Cardiac muscle cell (in vitro differentiated cells and primary cell): ENCODE measurements around the gene EFCAB6. TPM values are rescaled to one million over a fixed set of nuclear protein-coding genes. Genes with fewer than 3 reads are reported as not detected.

Experiments
- DNase-seq, 2 donors: peaks; one replicate each; pipeline versions ENCODE4 v3.0.0 to v3.0.0-alpha.2; 2010 to 2017; ENCODE audit warnings: low read depth in 1 of 2, low spot score in 1 of 2
- H3K27ac ChIP-seq: fragments of 200-600 bp; sonication (generic); 2 replicates; pipeline ENCODE4 v1.5.1; 2016
- H3K27me3 ChIP-seq: fragments of 200-600 bp; sonication (generic); 2 replicates; pipeline ENCODE4 v1.6.0; 2016; ENCODE audit warnings: control low read depth
- H3K36me3 ChIP-seq: fragments of 200-600 bp; sonication (generic); 2 replicates; pipeline ENCODE4 v1.5.1; 2016; ENCODE audit warnings: control low read depth
- H3K4me1 ChIP-seq: fragments of 200-600 bp; sonication (generic); 2 replicates; pipeline ENCODE4 v1.8.1; 2017; ENCODE audit warnings: low read depth, mild to moderate bottlenecking, mixed run types
- H3K4me3 ChIP-seq: fragments of 200-600 bp; sonication (generic); 2 replicates; pipeline ENCODE4 v1.5.1; 2016; ENCODE audit warnings: mild to moderate bottlenecking
- H3K9me3 ChIP-seq: fragments of 200-600 bp; sonication (generic); 2 replicates; pipeline ENCODE4 v1.5.1; 2017; ENCODE audit warnings: low read depth, mild to moderate bottlenecking, control low read depth
- CTCF ChIP-seq: IDR thresholded peaks from 2 replicates; pipeline ENCODE4 v1.5.1; 2012; ENCODE audit warnings: low read depth, mild to moderate bottlenecking, low read length
- polyA plus RNA-seq: library from polyadenylated mRNA; unstranded; fragments of >200 nt; fragmentation: Nextera tagmentation; extraction: Ambion mirVana; gene quantifications from 2 replicates; pipeline ENCODE4 v1.2.1, GENCODE V29; 2016
- total RNA-seq: library from RNA; depleted of rRNA; stranded (reverse); fragments of >200 nt; gene quantifications from 2 replicates; pipeline ENCODE4 v1.2.3, GENCODE V29; 2016

The EFCAB6 gene
- total and polyA plus RNA-seq, 2 experiments from 2014 or later = 1.5 to 3.8 TPM

GRCh38 chr22:43535741-43536140 is 276.4 kb downstream of the EFCAB6 start:
- Histone ChIP-seq H3K27ac (no peak overlapping the region), H3K4me3 (no peak overlapping the region), H3K4me1 (no peaks in the 10 kb centered on the region)

GRCh38 chr22:43535336-43535735 is 276.8 kb downstream of the EFCAB6 start:
- DNase-seq = no peak
- no peaks in the 10 kb centered on the region for H3K4me1 ChIP-seq
- H3K4me3 ChIP-seq = no peak overlapping the region
- H3K27ac ChIP-seq = no peak overlapping the region
- no peaks in the 10 kb centered on the region for H3K36me3 ChIP-seq
- H3K9me3 ChIP-seq = no peaks in the 10 kb centered on the region
- TF ChIP-seq CTCF = no peak
- H3K27me3 ChIP-seq = no peaks in the 10 kb centered on the region

More at GRCh38 chr22:43535741-43536140, 276.4 kb downstream of the EFCAB6 start:
- no peak for DNase-seq
- no peaks in the 10 kb centered on the region for H3K9me3 ChIP-seq
- no peak for TF ChIP-seq CTCF
- no peaks in the 10 kb centered on the region for H3K36me3 ChIP-seq
- no peaks in the 10 kb centered on the region for H3K27me3 ChIP-seq

DNA sequence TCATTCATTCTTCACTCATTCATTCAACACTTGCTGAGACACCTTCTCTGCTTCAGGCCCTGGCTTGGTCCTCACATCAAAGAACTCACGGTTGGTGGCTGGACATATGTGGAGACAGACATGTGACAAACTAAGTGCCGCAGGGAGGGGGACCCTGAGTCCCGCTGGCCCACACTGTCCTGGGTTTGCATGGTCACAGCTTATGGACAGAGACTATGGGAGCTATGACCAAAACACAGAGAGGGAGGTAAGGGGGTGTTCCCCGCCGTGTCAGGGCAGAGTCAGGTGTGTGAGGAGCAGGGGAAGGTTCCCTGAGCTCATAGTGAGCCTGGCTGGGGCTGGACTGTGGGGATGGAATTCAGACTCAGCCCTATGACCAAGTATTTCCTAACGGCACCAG is 277.2 kb downstream of the EFCAB6 start:
- no peak for TF ChIP-seq CTCF
- no peak overlapping the region for H3K27ac ChIP-seq
- H3K4me1 ChIP-seq = no peaks in the 10 kb centered on the region
- H3K27me3 ChIP-seq = no peaks in the 10 kb centered on the region
- no peaks in the 10 kb centered on the region for H3K9me3 ChIP-seq
- H3K4me3 ChIP-seq = no peak overlapping the region
- DNase-seq = no peak
- H3K36me3 ChIP-seq = no peaks in the 10 kb centered on the region

- DNase-seq = no peak
- TF ChIP-seq CTCF = no peak
- Histone ChIP-seq H3K9me3 (no peaks in the 10 kb centered on the region), H3K4me1 (no peaks in the 10 kb centered on the region), H3K27me3 (no peaks in the 10 kb centered on the region), H3K27ac (no peak overlapping the region), H3K4me3 (no peak overlapping the region), H3K36me3 (no peaks in the 10 kb centered on the region)
Measured at GRCh38 chr22:43533656-43534428, 278.3 kb downstream of the EFCAB6 start.

- no peak for TF ChIP-seq CTCF
- H3K27ac ChIP-seq = no peak overlapping the region
- no peaks in the 10 kb centered on the region for H3K4me1 ChIP-seq
- H3K27me3 ChIP-seq = no peaks in the 10 kb centered on the region
- no peak overlapping the region for H3K4me3 ChIP-seq
- H3K9me3 ChIP-seq = no peaks in the 10 kb centered on the region
- DNase-seq = no peak
- no peaks in the 10 kb centered on the region for H3K36me3 ChIP-seq
Measured at GRCh38 chr22:43533156-43533530, 279.0 kb downstream of the EFCAB6 start.
